Ramos (cell line): ENCODE results near the gene PRDX3.

Source experiments
- in situ Hi-C: fragments of 300-500 bp; cut with MboI; formaldehyde crosslinking; loops from one replicate; pipeline ENCODE4 v1.14.3; 2022; ENCODE audit warnings: low sequenced_read_pairs; ENCODE audit not compliant: unreplicated experiment

The PRDX3 gene

DNA sequence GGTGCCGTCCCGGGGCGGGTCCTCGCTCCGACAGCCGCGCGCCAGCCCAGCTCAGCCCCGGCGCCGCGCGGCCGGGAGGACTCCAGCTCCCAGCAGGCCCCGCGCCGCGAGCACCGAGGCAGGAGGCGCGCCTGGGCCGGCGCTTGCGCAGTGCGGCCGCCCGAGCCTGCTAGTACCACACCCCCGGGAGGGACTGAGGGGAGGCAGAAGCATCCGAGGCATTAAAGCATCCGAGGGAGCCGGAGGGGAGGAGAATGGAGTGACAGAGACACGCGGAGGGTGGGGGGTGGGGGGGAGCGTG is 28.7 kb upstream of the PRDX3 start, which contains the start of gene GRK5:
Gene GRK5, plus strand, starts transcription at position 206 of the 301 bp plus-strand sequence. CDS start 347 bp downstream, outside the sequence.
- in situ Hi-C loops, result loop anchor here (5.0 kb wide), 1 partner anchor 210 kb away; no protein-coding TSS in a partner anchor

DNA sequence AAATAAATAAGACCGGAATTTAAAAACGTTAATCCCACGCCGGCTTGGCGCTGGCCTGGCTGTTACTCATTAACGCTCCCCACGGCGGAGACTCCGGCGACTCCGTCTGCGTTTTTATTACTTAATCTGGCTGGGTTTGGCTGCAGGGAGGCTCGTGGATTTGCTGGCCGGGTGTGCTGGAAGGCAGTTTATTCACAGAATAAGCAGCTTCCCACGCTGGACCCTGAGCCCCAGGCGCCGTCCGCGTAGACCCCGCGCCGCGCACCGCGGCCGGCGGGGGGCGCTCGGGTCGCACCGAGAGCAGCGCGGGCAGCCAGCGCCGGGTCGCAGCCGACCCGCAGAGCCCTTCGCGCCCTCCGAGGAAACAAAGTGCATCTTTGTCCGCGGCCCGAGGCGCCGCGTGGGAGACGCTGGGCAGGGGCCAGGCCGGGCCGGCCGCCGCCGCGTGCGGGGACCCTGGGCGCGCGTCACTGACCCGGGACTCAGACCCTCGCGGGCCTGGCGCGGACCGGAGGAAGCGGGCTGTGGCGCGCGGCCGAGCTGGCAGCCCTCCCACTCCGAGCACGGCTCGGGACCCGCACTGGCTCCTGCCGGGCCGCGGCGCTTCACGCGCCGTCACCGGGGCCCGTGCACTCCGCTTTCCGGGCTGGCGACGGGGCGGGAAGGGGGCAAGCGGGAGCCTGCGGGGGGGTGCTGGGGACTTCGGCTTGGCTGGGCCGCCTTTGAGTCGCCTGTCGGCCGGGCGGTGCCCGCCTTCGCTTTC is 28.2 kb upstream of the PRDX3 start:
- in situ Hi-C loops, result loop anchor here (5.0 kb wide), 1 partner anchor 211 kb away; no protein-coding TSS in a partner anchor

DNA sequence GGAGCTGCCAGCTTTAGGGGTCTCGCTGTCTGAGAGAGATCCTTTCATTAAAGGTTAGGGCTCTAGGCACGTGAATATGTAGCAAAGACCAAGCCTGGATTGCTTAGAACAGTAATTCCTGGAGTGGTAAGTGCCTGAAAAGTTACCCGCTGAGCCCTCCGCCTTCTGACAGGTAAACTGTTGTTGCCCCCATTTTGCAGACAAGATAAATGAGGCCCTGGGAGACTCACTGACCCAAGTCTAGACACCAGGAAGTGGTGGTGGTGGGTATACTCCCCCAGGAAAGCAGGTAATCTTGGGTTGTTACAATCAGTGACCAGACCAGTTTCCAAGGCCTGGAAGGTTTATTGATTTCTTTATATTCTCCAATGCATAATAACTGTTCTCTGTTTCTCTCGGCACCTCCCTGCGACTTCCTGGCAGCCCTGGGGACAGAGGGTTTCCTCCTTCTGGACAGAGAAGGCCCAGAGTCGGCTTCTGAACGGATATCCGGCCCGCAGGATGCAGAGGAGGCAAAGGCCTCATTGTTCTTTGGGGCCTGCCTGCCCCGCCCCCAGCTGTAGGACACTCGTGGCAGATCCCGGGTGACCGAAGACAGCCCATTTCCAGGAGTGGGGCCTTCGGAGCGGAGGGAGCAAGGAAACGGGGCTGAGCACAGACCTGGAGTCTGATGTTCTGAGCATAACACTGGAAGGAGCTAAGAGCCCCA is 27.4 kb upstream of the PRDX3 start:
- in situ Hi-C loops, result loop anchor here (5.0 kb wide), 1 partner anchor 211 kb away; no protein-coding TSS in a partner anchor

DNA sequence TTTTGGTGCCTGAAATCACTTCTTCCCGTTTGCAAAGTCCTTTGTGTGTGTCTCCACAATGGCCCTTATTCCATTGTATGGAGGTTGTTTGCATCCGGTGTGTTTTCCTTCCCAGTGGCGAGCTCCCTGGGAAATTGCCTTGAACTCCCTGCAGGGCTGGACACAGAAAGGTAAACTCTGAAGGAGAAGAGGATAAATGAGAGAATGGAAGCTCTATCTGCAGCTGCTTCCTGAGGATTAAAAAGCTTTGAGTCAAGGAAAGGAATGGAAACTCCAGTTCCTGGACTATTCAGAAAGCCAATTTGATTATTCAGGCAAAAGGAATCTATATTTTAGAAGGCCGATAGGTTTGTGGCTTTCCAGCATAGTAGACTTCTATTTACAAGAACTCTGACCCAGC is 24.4 kb upstream of the PRDX3 start:
- in situ Hi-C loops, result no loop called here

DNA sequence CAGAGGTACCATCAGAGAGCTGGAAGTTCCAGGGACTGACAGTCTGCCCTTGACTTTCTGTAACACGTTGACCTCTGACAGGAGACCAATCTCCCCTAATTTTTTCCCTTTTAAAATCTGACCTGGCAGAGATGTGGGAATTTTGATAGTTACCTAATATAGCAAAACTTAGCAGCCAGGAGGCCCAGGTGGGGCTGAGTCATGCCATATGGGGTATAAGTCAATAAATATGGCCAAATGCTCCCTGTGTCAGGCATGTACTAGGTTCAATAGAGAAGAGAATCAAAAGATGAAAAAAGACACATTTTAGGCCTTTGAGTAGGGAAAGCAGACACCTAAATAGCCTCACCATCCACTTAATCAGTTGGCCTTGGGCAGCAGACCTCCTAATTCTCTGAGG is 22.6 kb upstream of the PRDX3 start:
- in situ Hi-C loops, result no loop called here

DNA sequence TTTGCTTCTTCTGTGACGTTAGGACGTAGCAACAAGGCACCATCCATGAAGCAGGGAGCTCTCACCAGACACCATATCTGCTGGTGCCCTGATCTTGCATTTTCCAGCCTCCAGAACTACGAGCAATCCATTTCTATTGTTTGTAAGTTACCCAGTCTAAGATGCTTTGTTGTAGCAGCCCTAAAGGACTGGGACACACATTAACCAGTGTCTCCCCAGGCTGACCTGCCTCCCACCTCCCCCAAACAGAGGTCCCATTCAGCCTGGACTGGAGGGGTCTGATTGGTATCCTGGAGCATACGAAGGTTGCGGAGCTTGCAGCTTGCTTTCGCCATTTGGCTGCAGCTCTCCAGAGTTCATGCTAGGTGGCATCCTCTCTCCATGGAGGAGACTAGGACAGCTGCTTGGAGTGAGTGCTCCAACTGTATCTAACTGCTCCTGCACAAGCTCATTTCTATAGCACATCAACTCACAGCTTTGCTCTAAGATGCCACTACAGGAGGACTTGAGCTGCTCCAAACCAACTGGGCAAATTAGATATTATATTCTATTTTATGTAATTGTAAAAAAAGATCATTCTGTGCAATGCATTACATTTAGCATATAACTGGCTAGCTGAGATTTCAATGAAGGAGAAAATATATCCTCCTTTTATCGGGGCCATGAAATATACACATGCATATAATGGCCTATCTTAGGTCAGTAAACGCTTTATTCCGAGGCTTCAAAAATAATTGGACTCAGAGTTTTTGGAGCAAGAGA is 20.8 kb upstream of the PRDX3 start:
- in situ Hi-C loops, result loop anchor here (10.0 to 25.0 kb wide), 2 partner anchors 637 to 655 kb away; no protein-coding TSS in a partner anchor

DNA sequence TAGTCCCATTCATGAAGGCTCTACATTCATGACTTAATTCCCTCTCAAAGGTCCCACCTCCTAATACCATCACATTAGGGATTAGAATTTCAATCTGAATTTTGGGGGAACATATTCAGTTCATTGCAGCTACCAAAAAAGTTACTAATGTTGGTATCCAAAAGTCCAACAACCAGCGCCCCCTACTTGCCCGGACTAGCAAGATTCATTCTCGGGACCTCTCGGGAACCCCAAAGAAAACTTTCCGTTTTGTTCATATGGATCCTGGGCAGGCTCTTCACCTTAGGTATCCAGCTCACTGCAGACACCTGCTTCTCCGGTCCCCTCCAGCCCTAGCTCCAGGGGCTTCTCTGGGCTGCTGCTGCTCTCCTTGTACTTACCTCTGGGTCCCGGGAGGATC is 19.8 kb upstream of the PRDX3 start:
- in situ Hi-C loops, result loop anchor here (10.0 to 25.0 kb wide), 2 partner anchors 636 to 656 kb away; no protein-coding TSS in a partner anchor

DNA sequence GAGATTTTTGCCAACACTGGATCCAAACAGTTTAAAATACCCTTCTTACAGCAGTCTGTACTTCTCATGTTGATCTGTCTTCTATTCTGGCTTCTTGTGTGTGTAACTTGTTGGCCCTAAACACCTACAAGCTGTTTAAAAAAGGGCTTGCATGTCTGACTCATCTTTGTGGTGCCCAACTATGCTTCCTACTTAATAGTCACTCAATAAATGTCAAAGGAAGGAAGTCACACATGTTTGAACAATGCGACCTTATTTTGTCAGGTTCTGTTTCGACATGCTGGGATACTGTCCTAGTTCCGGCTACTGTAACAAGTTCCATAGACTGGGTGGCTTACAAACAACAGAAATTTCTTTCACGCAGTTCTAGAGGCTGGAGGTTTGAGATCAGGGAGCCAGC is 19.3 kb upstream of the PRDX3 start:
- in situ Hi-C loops, result loop anchor here (10.0 to 25.0 kb wide), 2 partner anchors 636 to 657 kb away; no protein-coding TSS in a partner anchor

DNA sequence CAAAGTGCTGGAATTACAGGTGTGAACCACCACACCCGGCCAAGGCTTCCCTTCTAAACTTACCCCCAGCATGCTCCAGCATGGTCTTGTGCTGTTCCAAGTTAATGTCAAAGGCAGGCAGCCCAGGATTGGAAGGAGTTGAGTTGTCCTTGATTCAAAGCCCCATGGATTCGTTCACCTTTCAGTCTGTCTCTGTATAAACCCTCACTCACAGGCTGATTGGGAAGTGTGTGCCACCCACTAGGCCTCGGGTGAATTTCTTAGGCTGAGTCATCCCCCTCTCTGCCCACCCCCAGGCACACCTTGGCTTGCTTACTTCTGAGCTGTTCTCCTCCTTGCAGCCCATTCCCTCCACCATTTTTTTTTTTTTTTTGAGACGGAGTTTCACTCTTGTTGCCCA is 13.3 kb upstream of the PRDX3 start:
- in situ Hi-C loops, result loop anchor here (10.0 to 25.0 kb wide), 2 partner anchors 630 to 663 kb away; no protein-coding TSS in a partner anchor

DNA sequence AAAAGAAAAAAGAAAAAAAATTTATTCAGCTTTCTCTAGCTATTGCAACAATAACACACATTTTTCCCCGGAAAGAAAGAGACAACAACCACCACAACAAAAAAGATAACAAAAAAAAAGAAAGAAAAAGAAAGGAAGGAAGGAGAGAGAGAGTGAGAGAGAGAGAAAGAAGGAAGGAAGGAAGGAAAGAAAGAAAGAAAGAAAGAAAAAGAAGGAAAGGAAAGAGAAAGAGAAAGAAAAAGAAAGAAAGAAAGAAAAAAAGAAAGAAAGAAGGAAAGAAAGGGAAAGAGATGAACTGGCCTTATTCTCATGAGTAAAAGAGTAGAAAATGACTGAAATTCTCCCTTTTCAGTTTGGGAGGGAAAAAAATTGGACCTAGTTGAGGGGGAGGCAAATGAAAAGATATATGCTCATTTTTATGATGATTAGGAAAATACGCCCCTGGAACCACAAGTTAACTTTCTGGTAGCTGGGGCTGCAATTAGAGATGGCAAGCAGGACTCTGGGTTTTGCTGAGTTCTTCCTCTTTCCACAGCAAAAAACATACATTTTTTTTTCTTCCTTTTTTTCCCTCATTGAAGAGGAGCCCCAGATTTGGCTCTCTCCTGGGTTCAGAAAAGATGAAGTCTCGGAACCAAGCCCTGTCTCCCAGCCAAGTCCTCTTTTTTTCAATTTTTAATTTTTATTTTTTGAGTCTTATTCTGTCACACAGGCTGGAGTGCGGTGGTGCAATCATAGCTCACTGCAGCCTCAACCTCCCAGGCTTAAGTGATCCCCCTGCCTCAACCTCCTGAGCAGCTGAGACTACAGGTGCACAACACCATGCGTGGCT is 12.6 kb upstream of the PRDX3 start:
- in situ Hi-C loops, result loop anchor here (10.0 to 25.0 kb wide), 2 partner anchors 629 to 664 kb away; no protein-coding TSS in a partner anchor

DNA sequence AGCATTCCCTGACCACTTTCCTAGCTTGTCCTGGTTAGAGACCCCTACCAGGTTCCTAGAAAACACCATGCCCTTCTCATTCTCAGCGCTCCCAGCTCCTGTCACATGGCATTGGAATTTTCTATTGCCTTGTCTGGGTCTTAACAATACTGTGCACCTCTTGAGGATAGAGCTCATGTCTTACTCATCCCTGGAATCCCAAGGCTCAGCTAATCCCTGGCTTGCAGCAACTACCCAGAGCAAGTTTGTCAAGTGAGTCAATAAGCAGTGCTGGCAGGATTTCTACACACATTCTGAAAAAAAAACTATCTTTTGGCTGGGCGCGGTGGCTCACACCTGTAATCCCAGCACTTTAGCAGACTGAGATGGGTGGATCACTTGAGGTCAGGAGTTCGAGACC is 11.7 kb upstream of the PRDX3 start:
- in situ Hi-C loops, result loop anchor here (10.0 to 25.0 kb wide), 2 partner anchors 628 to 664 kb away; no protein-coding TSS in a partner anchor

DNA sequence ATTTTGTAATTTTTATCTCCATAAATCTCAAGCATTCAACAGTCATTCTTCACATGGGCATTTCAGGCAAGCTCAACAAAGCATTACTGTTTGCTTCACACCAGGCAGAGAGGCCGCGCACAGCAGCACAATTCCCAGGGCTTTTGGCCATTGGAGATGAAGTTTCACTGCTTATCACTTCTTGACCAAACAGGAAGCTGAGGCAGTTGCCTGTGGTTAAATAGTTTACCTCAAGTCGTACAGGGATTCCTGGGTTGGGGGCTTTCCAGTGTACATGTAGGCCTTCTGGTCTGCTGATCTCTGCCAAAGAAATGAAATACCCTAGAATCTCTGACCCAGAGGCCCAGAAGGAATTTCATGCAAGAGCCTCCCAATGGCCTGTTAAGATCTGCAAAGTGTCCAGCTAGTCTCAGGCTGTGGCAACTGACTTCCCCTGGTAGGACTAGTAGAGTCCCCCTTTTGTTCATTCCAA is 11.2 kb upstream of the PRDX3 start:
- in situ Hi-C loops, result loop anchor here (10.0 to 25.0 kb wide), 2 partner anchors 628 to 665 kb away; no protein-coding TSS in a partner anchor

DNA sequence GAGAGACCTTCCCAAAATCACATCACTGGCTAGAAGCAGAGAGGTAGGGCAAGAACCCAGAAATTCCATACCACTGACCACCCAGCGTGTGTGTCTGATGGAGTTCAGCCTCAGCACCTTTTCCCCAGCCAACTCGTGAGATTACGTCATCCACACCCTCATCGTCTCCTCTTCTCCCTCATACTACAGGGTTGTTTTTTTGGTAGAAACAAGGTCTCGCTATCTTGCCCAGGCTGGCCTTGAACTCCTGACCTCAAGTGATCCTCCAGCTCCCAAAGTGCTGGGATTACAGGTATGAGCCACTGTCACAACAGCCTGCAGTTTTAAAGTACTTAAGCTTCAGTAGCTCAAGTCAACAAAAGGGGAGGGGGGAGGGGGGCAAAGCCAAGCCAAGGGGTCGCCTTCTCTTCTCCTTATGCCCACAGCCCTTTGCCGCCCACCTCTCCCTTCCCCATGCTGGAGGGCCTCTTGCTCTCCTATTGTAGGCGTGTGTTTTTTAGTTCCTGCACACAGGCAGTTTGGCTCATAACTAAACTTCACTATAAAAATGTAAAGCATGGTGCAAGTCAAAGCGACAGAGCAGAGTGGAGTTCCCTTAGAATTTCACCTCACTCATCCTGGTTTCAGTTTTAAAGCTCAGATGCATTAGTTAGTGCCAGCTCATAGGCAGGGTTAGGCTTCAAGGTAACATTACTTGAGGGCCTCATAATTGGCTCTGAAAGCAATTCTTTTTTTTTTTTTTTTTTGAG is 5.2 kb upstream of the PRDX3 start:
- in situ Hi-C loops, result loop anchor here (25.0 kb wide), 1 partner anchor 622 kb away; no protein-coding TSS in a partner anchor

DNA sequence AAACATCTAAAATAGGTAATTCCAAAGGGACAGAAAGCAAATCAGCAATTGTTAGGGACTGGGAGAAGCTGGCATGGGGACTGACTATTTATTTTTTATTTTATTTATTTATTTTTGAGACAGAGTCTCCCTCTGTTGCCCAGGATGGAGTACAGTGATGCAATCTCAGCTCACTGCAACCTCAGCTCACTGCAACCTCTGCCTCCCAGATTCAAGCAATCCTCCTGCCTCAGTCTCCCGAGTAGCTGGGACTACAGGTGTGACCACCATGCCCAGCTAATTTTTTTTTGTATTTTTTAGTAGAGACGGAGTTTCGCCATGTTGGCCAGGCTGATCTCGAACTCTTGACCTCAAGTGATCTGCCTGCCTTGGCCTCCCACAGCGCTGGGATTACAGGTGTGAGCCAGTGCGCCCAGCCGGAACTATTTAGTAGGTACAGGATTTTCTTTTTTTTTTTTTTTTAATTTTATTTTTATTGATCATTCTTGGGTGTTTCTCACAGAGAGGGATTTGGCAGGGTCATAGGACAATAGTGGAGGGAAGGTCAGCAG is 2.3 kb upstream of the PRDX3 start:
- in situ Hi-C loops, result loop anchor here (25.0 kb wide), 1 partner anchor 619 kb away; no protein-coding TSS in a partner anchor

DNA sequence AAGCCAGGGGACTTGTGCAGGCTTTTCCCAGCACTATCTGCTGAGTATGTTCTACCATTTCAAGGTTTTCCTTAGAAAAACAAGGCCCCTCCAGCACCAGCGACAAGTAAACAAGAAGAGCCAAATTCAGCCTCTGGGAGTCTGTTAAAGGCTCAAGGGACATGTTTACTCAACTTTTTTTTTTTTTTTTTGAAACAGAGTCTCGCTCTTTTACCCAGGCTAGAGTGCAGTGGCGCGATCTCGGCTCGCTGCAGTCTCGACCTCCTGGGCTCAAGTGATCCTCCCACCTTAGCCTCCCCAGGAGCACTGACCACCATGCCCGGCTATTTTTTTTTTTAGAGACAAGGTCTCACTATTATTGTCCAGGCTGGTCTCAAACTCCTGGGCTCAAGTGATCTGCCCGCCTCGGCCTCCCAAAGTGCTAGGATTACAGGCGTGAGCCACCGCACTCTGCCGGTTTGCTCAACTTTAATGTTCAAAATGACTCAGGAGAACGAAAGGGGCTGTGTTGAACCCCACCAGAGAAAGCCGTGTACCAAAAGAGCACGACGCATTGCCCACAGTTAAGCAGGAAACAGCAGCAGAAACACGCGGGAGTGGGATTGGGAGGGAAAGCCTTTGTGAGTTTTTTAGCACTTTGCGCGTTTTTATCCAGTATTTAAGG is 772 bp downstream of the PRDX3 start:
- in situ Hi-C loops, result loop anchor here (25.0 kb wide), 1 partner anchor 616 kb away; no protein-coding TSS in a partner anchor

DNA sequence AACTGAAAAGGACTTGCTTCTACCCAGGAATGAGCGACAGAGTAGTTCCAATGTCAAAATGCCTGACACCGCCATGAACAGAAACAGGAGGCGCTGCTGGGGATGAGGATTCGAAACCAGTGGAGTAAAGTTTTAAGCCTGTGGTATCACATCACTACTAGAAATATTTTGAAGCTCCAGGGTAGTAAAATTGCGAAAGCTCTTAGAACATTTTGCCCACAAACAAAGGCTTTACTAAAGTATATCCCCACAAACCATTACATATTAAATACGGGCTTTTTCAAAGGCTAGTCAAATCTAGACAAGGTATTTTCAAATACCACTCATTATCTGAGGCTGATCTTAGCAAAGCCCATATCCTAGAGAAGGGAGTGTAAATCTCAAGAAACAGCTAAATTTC is 2.4 kb downstream of the PRDX3 start:
- in situ Hi-C loops, result loop anchor here (25.0 kb wide), 1 partner anchor 614 kb away; no protein-coding TSS in a partner anchor

DNA sequence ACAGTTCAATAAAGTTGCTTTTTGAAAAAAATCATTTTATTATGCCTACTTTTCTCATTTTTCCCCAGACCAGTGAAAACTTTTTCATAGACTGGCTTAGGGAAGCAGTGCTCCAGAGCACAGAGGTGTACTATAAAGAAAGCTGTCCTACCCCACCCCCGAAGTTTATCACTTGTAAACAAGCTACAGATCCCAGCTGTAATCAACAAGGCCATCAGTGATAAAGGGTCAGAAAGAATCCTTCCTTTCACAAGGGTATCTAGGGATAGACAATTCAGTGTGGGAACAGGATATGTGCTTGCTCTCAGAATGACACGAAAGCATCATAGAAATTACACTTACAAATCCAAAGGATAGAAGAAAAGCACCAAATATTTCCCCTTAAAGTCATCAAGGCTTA is 4.5 kb downstream of the PRDX3 start:
- in situ Hi-C loops, result loop anchor here (25.0 kb wide), 1 partner anchor 412 kb away; the partner anchor contains the start of gene CACUL1
